Measurements from ENCODE around the gene SVOPL.

SVOPL gene

GRCh38 chr7:138657854-138658386 is 43.2 kb downstream of the SVOPL start:
- FAIRE-seq, result no peak

- FAIRE-seq, result no peak
Measured at GRCh38 chr7:138656952-138657351, 44.2 kb downstream of the SVOPL start.

GRCh38 chr7:138654616-138655015 is 46.5 kb downstream of the SVOPL start:
- FAIRE-seq, result no peak

- no peak for FAIRE-seq
Measured at GRCh38 chr7:138649506-138649905, 51.7 kb downstream of the SVOPL start.

GRCh38 chr7:138645284-138645683 is 55.9 kb downstream of the SVOPL start:
- FAIRE-seq, result no peak

GRCh38 chr7:138632826-138633602 is 68.1 kb downstream of the SVOPL start:
- FAIRE-seq, result no peak

GRCh38 chr7:138632384-138632783 is 68.8 kb downstream of the SVOPL start:
- FAIRE-seq, result no peak

GRCh38 chr7:138630059-138630610 is 71.0 kb downstream of the SVOPL start:
- no peak for FAIRE-seq

GRCh38 chr7:138627361-138627760 is 73.8 kb downstream of the SVOPL start:
- no peak for FAIRE-seq

- FAIRE-seq, result no peak
Measured at GRCh38 chr7:138626846-138627245, 74.3 kb downstream of the SVOPL start.

- no peak for FAIRE-seq
Measured at GRCh38 chr7:138625849-138626230, 75.3 kb downstream of the SVOPL start.

GRCh38 chr7:138625084-138625848 is 75.9 kb downstream of the SVOPL start:
- no peak for FAIRE-seq

GRCh38 chr7:138622841-138623240 is 78.3 kb downstream of the SVOPL start:
- no peak for FAIRE-seq

- FAIRE-seq, result no peak
Measured at GRCh38 chr7:138618933-138619332, 82.2 kb downstream of the SVOPL start.

- FAIRE-seq, result no peak
Measured at GRCh38 chr7:138618506-138618905, 82.7 kb downstream of the SVOPL start.

- no peak for FAIRE-seq
Measured at GRCh38 chr7:138616085-138616484, 85.1 kb downstream of the SVOPL start.

GRCh38 chr7:138613630-138614029 is 87.5 kb downstream of the SVOPL start:
- no peak for FAIRE-seq

GRCh38 chr7:138610671-138611170 is 90.4 kb downstream of the SVOPL start:
- no peak for FAIRE-seq

GRCh38 chr7:138608275-138608674 is 92.9 kb downstream of the SVOPL start:
- no peak for FAIRE-seq

- FAIRE-seq, result no peak
Measured at GRCh38 chr7:138607216-138608126, 93.7 kb downstream of the SVOPL start.

- no peak for FAIRE-seq
Measured at GRCh38 chr7:138606236-138606635, 94.9 kb downstream of the SVOPL start.

GRCh38 chr7:138603549-138604318 is 97.4 kb downstream of the SVOPL start:
- no peak for FAIRE-seq

Measured in A204.1 (cell line).